G401 (cell line): Measurements from ENCODE around the gene AADAT. TPM values are rescaled to one million over a fixed set of nuclear protein-coding genes. Genes with fewer than 3 reads are reported as not detected.
"Not testable (repeated sequence)": the region's sequence is repeated elsewhere in the genome, so short reads cannot be mapped to it uniquely, and the experiment has no call there.

ENCODE experiments used
- DNase-seq: peaks from one replicate; pipeline ENCODE4 v3.0.0-alpha.2; 2015; ENCODE audit warnings: low spot score
- in situ Hi-C: cut with HindIII; loops from 2 replicates; pipeline ENCODE4 v1.10.0; 2016; ENCODE audit warnings: low sequenced_read_pairs, mixed read lengths
- total RNA-seq: library from RNA; depleted of rRNA; stranded (reverse); fragments of >200 nt; shearing (Covaris generic); gene quantifications from 2 replicates; pipeline ENCODE4 v1.2.3, GENCODE V29; 2014

The AADAT gene
- total RNA-seq, 1 experiment from 2014 or later = 3.8 TPM

DNA sequence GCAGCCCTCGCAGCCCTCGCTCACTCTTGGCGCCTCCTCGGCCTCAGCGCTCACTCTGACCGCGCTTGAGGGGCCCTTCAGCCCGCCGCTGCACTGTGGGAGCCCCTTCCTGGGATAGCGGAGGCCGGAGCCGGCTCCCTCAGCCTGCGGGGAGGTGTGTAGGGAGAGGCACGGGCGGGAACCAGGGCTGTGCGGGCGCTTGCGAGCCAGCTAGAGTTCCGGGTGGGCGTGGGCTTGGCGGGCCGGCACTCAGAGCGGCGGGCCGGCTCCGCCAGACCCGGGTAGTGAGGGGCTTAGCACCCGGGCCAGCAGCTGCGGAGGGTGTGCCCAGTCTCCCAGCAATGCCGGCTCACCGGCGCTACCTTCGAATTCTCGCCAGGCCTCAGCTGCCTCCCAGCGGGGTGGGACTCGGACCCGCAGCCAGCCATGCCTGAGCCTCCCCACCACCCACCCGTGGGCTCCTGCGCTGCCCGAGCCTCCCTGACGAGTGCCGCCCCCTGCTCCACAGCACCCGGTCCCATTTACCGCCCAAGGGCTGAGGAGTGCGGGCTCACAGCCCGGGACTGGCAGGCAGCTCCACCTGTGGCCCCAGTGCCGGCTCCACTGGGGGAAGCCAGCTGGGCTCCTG lies 1.4 kb upstream of the AADAT start:
- in situ Hi-C loops = no loop called here
- DNase-seq = no peak

DNA sequence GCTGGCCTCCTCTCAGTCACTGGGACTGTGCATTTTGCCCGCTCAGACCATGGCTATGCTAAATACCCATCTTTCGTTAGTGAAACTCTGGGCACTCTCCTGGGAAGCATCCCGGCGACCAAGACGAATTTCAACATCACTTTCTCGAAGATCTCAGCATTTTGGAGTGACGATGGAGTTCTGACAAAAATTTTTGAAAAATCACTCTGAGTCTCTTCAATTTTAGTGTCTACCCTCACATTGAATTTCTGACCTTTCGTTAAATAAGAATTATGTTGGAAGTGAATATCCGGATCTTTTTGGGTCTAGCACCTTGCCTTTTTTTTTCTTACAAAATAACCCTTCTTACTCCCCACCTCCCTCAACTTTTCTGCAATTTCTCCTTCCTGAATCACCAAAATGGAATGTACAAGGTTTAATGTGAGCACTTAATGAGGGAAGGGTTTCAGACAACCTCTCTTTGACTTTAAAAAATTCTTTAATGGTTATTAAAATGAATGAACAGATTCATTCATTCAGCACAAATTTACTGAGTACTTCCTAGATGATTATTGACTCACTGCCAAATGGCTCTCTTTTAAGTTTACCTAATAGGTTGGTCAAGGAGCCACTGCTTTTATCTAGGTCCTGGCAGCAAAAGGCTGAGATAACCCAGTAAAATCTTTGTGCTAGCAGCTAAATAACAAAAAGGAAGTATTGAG lies 746 bp upstream of the AADAT start:
- no peak for DNase-seq
- in situ Hi-C loops = no loop called here

DNA sequence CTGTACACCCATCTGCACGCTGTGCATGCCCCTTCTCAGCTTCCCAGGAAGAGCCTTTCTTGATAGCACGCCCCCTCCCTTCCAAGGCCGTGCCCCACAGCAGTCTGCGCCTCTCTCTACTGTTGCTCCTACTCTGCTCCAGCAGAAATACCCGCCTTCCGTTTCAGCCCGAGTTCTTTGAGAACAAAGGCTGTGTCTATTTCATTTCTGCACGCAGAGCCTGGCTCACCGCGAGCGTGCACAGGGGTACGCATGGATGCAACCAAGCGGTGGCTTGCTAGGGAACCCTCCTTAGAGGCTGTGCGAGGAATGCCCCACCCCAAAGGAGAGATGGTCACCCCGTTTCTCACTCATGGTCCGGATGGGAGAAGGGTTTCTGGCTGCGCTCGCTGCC lies 485 bp downstream of the AADAT start:
- in situ Hi-C loops = no loop called here
- peak; percentile 8 for DNase-seq

DNA sequence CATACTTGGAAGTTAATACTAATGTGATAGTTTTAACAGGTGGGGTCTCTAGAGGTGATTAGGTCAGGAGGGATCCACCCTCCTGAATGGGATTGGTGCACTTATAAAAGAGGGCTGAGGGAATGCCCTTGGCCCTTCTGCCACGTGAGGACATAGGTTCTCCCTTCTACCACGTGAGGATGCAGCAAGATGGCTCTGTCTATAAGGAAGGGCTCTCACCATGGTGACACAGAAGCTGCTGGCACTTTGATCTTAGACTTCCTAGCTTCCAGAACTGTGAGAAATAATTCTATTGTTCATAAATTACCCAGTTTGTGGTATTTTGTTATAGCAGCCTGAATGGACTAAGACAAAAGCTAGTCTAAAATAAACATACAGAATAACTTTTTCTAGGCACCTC lies 1.0 kb downstream of the AADAT start:
- in situ Hi-C loops = no loop called here
- no peak for DNase-seq

DNA sequence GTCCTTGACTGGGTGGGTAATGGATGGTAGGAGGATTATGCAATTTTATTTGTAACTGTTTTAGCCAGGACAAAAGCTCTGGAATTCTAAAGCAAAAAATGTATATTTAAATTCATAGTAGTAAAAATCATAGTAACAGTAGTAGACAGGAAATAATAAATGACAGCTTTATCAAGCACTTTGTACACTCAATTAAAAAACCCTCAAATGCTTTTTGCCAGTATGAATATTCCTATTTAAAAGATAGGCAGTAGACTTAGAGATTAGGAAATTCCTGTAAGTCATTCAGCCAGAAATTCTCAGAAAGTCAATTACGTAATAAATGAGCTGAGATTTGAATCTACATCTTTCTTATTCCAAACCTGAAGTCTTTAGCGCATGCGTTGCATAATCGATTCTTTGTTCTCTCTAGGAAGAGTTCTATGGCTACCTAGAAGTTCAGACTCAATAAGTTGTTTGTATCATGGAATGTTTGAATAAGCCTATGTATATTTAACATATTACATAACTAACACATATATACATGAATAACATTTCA lies 2.5 kb downstream of the AADAT start:
- no peak for DNase-seq
- in situ Hi-C loops = no loop called here

DNA sequence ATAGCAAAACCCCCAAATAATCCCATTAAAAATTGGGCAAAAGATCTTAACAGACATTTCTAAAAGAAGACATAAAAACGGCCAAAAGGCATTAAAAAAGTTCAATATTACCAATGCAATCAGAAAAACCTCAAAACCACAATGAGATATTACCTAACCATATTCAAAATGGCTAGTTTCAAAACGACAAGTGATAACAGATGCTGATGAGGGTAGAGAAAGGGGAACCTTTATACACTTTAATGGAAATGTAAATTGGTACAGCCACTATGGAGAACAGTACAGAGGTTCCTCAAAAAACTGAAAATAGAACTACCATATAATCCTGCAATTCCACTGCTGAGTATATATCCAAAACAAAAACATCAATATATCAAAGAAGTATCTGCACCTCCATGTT lies 6.2 kb downstream of the AADAT start:
- in situ Hi-C loops = no loop called here
- DNase-seq = no peak

DNA sequence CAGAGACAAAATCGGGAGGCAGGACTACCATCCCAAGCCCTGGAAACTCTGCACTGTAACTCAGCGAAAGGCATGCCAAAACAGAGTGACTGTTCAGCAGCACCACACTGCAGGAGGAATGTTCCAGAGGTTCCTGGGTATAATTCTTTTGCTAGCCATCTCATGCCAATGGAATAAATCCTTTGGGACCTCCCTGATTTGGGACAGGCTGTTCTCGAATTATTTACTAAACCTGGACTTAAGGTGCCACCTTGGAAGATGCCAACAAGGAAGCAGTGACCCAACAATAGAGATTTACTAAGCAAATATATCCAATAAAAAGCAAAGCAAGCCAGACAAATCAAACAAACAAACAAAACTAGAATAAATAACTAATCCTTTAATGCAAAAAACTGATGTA lies 9.3 kb downstream of the AADAT start:
- in situ Hi-C loops = no loop called here

DNA sequence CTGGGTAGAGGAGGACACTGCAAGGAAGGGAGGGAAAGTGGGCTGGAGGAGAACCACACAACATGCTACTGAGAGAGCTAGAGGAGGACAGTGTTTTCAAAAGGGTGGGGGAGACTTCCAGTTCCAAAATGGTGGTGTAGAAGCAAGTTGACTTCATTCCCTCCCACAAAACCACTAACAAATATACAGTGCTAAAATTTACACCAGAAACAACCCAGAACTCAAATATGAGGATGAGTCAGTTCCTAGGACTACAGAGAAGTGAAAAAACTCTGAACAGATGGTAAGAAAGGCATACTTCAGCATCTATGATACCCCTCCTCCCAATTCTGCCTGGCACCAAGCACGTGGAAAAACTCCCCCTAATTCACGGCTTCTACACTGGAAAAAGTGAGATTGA lies 9.8 kb downstream of the AADAT start:
- no peak for DNase-seq
- in situ Hi-C loops = no loop called here

More for the DNA sequence above, 9.3 kb downstream of the AADAT start:
- DNase-seq = no peak

DNA sequence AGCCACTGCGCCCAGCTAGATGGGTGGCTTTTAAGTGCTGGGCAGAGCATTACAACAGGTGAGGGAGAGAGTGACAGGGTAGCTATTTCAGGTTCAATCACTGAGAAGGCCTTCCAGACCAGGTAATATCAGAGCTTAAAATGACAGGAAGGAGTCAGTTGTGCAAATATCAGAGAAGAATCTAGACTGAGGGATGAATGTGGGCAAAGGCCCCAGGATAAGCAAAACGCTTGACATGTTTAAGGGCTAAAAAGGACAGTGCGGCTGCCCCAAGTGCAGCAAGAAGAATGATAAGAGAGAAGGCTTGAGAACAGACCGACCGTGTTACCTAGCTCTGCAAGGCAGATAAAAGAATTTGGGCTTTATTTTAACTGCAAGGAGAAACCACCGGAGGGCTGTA lies 18.6 kb downstream of the AADAT start:
- no peak for DNase-seq
- in situ Hi-C loops = no loop called here

DNA sequence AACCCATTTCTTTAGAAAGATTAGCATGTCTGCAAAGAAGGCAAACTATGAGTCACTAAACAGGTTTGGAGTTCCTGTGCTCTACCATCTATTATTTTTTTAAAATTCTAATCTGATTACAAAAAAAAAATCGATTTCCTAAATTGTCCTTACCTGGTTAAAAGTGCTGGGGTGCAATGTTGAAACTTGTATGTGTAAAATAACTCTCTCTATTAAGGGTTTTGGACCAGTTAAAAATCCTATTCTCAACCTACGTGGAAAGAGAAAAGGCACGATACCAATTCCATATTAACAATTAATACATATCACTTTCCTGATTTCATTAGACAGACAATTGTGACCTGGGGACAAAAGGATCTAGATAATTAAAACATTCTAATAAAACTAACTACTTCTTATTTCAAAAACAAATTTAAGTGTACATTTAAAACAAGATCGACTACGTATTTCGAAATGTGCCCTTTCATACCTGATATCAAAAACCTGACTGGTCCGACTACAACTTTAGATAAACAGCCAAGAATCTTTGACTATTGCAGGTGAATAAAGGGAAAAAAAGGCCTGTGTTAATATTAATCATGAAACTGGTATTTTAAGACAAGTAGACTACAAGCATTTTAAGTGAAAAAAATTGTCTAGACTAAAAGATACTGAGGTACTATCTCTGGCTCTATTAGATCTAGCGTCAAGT lies 21.2 kb downstream of the AADAT start:
- no peak for DNase-seq
- in situ Hi-C loops = no loop called here

DNA sequence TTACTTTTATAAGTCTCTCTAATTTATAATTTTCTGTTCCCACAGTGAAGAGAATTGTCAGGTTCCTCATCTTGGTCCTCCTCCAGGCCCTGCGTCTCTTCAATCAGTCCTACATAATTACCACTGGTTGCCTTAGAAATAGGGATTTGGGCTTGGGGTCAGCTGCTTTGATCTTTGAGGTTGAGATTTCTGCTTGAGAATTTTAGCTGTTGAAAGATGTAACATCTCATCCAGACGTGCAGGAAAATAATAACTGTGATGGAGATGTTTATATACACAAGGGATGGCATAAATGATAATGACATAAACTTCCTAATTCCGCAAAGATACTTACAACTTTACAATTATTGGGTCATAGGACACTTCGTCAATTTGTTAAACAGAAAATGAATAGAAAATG lies 30.3 kb downstream of the AADAT start:
- no peak for DNase-seq
- in situ Hi-C loops = no loop called here

DNA sequence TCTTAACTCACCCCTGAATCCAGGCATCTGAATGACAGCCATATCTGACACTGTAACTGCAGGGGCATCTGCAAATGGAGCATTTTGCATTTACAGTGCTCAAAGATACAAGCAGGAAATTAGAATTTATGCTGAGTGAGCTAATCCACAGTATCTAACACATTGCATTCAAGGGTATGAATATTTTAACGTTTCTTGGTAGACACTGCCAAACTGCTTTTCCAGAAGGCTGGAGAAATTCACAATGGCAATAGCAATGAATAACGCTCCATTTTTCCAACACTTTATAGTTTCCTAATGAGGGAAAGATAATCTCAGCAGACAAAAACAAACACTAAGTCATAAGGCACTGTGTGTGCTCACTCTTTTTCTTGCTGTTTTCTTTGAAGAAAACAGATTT lies 30.9 kb downstream of the AADAT start:
- in situ Hi-C loops = no loop called here
- no peak for DNase-seq

DNA sequence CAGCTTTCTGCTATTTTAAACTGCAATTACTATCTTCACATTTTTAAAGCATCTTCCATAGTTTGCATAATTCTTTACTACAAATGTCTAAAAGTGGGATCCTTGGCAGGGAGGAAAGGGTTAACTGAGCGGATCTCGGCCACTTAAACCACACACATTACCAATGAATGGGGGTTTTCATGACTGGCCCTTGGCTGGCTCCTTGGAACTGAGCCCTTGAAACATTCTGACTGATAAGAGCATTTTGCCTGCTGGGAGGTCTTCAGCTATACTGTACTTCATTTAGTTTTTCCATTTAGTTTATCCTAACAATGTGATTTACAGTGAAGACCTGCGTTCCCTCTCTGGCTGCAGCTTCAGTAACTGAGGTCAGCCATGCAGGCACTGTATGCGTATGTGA lies 31.9 kb downstream of the AADAT start:
- DNase-seq = no peak
- in situ Hi-C loops = no loop called here

DNA sequence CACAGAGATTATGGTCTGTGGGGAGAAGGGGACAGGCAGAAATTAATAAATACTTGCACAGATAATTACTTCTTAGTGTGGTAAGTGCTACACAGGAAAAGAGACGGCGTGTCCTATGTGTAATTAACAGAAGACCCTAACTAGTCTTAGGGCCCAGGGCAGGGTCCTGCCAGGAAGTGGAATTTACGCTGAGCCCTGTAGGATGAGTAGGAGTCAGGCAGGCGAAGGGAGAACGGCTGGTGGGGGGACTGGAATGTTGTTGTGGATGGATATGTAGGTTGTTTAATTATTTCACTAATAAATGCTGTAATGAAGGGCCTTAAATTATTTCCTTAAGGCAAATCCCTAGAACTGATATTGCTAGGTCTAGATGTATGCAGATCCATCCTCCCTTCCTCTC lies 36.8 kb downstream of the AADAT start:
- DNase-seq = no peak
- in situ Hi-C loops = no loop called here

DNA sequence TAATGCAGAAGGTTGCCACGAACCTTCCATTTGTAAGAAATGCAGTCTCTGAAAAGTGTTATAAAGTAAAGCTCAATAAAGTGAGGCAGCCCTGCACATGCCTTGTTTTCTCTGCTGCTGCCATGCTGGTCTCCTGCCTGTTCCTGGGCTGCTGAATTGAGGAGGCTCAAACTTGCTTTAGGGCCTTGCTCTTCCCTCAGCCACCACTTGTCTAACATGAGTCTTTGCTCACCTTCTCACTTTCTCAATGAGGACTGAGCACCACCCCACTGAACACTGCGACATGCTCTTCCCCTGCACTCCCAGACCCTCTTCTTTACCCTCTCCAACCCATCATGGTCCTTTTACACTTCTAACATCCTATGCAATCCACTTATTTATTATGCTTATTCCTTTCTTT lies 38.4 kb downstream of the AADAT start:
- in situ Hi-C loops = no loop called here
- DNase-seq = no peak

DNA sequence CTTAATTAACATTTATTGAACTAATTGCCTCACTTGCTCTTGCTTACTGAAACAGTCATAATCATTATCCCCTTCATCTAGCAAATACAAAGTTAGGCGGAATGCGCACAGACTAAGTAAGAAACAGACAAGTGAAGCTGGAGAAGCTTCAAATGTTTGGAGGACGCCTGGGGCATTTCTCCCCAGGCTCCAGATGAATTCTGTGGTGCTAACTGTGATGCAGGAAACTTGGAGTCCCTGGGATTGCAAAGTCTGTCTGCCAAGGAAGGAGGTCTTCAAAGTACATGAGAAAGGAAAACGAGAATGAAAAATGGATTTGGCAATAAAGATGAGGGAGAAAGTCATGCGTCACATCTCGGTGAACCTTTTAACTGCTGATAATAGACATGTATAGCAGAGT lies 40.0 kb downstream of the AADAT start:
- in situ Hi-C loops = loop anchor here (25.0 kb wide), 1 partner anchor 237 kb away; no protein-coding TSS in a partner anchor

DNA sequence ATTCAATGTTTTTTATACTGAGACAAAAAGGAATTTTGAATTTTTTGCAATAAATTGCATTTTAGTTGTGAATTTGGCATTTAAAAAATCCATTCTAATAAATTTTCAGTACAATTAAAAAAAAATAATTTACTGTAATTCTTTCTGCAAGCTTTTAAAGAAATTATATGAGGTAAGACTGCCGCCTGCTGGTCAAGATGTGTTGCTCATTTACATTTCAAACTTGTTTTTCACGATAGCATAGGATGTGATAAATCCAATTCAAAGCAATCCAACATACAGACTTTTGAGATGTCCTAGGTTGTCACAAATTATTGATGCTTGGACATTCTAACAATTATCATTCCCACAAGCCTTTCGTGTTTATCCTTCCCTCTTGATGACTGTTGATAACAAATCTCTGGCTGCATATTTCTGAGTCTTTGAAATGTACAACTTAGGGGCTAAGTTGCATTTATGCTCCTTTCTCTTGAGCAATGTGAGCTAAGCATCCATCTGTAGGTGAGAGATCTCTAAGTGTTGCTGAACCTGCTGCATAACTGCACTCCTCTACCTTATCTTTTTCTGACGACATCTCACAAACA lies 41.9 kb downstream of the AADAT start:
- in situ Hi-C loops = loop anchor here (25.0 kb wide), 1 partner anchor 236 kb away; no protein-coding TSS in a partner anchor
- peak; percentile 77 for DNase-seq

More for the DNA sequence above, 40.0 kb downstream of the AADAT start:
- no peak for DNase-seq

DNA sequence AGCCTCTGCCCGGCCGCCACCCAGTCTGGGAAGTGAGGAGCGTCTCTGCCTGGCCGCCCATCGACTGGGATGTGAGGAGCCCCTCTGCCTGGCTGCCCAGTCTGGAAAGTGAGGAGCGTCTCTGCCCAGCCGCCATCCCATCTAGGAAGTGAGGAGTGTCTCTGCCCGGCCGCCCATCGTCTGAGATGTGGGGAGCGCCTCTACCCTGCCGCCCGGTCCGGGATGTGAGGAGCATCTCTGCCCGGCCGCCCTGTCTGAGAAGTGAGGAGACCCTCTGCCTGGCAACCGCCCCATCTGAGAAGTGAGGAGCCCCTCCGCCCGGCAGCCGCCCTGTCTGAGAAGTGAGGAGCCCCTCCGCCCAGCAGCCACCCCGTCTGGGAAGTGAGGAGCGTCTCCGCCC lies 43.6 kb downstream of the AADAT start:
- not testable (repeated sequence) for DNase-seq
- in situ Hi-C loops = loop anchor here (25.0 kb wide), 1 partner anchor 234 kb away; no protein-coding TSS in a partner anchor

DNA sequence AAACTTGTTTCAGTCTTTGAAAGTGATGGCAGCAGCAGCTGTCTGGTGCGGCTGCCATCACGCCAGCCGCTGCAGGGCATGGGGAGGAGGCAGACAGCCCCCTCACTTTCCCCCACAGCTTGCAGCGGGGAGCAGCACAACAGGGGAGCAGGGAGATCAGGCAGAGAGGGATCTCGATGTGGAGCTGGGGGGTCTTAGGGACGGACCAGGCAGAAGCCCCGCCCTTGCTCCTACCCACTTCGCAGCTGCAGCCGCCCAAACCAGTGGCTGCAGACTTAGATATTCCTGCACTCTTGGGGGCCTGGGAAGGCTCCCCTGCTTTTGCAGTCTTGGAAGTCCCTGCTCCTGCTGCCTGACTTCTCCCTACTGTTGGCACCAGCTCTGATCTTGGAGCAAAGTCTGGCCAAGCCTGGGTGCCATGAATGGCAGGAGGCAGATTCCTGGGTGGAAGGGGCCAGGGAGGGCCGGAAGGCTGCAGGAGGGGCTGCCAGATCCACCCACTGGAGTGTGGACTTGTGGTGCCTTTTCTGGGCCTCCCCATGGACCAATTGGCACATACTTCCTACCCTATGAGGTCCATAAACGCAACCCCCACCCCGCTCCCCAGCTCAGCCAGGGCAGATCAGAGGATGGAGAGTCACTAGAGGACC lies 49.6 kb downstream of the AADAT start:
- no peak for DNase-seq
- in situ Hi-C loops = loop anchor here (25.0 kb wide), 1 partner anchor 228 kb away; no protein-coding TSS in a partner anchor
